Activated CD4-positive, alpha-beta T cell treated with anti-CD3 and anti-CD28 coated beads, Interleukin-2, Interleukin-4, amounts not matched to agents 100 ng/mL and 50 ng/mL, durations not matched to agents 16 hours and 8 hours (primary cell): Measurements from ENCODE around the gene CLCF1.

Source experiments
- DNase-seq: peaks from one replicate; pipeline ENCODE4 v3.0.0-alpha.2; 2020; ENCODE audit warnings: low spot score

Gene CLCF1

DNA sequence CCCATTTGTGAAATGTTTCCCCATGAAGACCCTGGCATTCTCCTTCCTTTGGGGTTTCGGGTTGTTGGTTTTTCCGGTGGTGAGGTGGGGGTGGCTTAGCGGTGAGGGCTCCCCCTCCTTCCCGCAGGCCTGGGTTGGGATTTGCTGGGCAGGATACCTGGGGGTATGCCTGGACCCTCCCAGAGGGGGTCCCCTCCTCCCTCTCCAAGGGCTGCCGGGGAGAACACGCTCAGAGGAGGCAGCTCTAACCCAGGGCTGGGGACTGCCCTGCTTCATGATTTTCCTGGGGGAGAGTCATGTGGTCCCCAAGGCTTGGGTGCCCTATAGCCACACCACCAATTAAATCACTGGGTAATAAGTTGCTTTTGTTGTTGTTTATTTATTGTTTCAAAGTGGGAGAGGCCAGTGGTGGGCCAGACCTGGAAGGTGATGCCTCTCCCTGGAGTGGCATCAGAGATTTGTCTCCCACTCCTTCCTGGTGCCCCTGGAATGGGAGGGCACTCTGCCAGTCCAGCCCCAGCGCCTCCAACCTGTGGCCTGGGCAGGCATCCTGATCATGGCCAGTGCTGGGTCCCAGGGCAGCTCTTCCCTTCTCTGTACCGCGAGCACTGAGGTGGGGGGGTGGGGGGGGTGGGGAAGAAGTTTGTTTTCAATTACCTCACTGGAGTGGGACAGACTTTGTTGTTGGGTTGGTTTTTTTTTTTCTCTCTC lies 1.3 kb upstream of the CLCF1 start:
- no peak for DNase-seq

DNA sequence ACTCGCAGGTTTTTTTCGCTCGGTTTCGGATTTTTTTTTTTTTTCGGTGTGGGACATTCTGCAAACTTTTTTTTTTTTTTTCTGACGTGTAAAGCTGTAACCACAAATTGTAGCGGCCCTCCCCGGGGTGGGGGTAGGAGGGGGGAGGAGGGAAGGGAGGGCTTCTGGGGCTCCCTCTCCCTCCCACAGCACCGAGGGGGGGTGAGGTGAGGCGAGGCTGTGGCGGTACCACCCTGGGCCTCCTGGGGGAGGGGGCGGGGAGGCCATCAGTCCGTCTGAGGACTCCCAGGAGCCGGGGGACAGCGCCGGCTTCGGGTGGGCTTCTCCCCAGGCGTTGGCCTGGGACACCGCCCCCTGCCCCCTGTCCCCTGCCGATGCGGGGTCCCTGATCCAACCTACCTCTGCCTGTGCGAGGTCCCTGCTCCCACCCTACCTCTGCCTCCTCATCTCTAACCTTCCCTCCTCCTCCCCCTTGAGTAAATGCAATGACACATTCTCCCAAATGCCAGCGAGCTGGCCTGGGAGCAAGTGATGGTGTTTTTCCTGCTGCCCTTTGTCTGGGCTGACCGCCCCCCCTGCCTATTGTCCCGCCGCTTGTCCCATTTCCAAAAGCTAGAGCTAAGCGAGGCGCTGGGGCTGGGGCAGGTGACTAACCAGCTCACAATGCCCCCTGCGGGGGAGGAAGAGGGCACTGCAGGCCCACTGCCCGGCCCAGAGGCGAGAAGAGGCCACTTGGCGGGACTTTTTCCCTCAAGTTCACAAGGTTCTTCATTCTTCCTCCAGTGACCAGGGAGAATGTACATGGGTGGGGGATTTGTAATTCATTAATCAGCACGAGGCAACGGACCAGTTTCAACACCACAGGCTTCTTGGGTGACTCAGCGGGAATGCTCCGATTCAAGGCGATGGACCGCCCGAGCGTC lies 511 bp upstream of the CLCF1 start:
- no peak for DNase-seq

DNA sequence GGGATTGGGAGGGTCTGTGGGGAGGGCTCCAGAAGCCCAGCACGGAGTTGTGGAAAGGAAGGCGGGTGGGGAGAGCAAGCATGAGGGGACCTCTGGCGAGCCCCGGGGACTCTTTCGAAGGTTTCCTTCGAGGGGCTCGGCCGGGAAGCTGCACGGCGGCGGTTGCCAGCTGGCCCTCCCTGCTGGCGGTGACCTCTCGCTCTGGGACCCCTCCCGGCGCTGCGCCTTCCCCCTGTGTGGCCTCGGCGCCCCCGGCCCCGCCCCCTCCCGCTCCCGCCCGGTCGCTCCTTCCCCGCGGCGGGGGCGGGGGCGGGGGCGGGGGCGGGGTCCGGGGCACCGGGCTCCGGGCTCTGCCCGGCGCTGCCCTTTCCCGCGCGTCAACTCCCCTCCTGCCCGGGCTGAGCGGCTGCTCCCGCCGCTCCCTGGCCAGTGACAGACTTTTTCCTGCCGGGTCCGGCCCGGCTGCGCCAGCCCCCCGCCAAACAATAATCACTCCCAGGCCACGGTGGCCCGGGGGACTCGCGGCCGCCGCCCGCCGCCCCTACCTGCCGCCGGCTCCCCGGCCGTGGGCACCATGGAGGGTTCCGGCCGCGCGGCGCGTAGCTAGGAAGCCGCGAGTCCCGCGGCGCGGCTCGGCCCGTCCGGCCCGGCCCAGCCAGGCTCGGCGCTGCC lies 941 bp downstream of the CLCF1 start:
- no peak for DNase-seq

DNA sequence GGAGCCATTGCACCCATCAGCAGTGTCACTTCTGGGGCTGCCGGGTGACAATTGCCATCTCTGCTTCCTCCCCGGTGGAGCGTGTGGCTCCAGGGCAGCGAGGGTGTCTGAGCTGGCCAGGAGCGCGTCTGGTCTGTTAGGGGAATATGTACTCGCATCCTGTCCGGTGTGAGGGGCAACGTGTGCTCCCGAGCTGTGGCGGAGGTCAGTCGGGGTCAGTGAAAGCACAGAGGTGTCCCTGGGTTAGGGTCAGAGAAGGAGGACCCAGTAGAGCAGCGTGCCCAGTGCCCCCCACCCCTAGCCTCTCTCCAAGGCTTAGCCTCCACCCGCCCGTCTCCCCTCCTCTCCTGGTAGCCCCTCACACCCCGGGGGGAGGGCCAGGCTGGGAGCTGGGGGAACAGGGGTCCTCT lies 1.5 kb downstream of the CLCF1 start:
- no peak for DNase-seq

DNA sequence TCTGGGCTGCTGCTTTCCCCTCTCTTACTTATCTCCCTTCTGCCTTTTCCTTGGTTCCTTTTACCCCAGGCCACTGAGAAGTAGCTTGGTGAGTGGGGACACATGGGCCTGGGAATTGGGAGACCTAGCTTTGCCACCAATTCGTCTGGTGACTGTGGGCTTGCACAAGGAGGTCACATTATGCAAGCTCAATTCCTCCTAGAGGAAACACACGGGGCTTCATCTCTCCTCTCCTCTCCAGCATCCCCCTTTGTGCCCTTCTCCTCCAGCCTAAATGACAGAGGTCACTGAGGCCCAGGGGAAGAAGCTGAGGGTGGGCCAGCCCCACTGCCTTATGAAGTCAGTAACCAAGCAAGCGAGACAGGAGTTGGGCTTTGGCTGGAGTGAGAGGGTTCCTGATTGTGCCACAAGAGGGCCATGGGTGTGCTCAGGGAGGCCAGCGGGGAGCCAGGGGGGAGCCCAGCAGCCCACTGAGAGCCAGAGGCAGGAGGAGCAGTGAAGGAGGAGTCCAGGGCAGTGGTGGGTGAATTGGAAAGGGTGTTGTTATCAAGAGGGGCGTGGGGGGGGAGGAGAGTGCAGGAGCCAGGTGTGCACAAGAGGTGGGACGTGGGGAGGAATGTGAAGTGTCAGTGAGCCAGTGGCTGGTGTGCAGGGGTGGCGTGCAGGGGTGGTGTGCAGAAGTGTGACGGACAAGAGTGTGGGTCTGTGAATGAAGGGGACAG lies 2.0 kb downstream of the CLCF1 start:
- no peak for DNase-seq

DNA sequence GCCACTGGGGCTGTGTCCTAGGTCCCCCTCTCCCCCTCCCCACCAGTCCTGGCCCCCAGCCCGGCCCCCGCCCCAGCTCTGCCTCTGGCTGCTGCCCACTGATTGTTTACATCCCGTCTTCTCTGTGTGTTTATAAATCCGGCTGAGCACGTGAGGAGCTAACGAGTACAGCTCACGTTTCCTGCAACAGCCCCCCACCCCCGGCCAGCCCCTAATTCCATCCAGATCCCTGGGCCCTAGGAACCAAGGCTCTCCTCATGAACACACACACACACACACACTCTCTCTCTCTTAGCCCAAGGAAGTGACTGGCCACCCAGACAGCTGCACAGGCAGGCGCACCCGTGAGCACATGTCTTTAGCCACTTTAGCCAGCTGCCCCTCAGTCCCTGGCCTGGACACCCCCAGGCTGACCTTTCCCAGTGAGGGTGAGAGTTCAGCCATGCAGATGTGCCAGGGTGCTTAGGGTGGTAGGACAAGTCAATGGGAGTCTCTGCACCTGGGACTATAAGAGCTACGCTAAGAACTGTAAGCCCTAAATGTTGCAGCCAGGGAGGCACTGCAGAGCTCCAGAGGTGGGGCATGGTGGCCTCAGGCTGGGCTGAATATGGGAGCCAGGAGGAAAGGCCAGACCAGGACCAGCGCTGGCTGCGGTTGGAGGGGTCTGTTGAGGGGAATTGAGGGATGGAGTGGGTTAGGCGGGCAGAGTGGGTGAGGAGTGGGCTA lies 2.9 kb downstream of the CLCF1 start:
- DNase-seq, result no peak

DNA sequence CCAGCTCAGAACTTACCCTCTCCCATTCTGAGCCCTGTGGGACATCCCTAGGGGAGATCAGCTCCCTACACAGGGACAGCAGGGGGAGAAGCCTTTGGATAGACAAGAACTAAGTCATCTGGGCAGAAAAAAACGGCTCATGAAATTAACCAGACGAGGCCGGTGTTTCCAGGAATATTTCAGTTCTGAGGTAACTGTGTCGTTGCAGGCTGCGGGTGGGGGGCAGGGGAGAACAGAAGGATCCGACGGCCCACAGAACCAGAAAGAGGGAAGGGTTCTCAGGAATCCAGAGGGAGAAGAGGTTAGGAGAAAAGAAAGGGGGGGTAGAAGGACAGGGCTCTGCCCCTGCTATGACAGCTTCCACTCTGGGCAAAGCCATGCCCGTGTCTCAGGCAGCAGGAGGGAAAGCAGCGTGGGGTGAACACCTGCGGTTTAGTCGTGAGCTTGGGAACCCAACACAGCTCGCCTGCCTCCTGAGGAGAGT lies 3.6 kb downstream of the CLCF1 start:
- no peak for DNase-seq

DNA sequence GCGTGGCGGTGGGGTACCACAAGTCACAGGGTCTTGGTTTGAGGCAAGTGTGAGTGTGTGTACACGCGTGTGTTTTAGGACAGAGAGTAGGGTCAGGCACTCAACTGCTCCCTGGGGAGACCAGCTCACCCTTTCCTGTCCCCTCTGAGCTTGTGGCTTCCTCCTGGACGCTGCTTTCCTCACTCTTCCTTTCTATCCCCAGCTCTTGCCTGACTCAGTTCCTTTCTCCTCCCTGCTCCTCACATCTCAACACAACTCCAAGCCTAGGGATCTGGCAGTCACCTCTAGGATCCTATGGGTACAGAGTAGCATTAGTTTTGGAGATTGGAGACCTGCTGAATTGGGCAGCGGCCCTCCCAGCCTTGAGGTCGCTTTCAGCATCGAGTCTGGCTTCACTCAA lies 4.1 kb downstream of the CLCF1 start:
- no peak for DNase-seq

DNA sequence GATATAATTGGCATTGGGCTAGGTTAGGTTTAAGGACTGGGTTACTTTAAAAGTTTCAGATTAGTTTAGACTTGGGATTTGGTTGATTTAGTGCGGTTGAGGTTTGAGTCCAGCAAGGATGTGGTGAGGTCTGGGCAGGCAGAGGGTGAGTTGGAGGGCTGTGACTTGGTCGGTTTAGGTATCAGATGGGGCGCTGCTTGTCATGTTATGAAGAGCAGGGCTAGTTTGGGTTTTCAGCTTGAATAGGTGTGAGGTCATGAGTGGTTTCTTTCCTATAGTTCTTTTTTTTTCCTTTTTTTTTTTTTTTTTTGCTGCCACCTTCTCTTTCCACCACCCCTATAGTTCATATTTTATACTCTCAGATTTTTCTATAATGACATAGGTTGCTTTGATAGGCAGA lies 4.8 kb downstream of the CLCF1 start:
- DNase-seq, result peak; percentile 58

DNA sequence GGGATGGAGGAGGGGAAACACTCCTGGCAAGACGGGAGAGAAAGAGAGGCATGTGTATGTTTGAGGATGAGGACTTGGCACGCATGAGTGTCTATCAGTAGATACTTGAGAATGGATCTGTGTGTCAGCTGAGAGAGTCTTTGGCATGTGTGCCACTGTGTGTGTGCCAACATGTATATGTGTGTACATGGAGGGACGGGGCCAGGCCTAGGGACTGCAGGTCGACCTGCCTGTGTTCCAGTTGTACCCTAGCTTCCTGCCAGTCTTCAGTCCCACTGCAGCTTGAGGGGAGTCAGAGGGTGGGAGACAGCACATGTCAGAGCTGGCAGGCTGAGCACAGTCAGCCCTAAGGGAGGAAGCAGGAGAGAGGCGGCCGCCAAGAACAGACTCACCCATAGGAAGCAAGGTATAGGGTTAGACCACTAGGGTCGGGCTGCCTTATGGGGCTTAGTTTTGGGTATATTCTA lies 5.6 kb downstream of the CLCF1 start:
- DNase-seq, result no peak

DNA sequence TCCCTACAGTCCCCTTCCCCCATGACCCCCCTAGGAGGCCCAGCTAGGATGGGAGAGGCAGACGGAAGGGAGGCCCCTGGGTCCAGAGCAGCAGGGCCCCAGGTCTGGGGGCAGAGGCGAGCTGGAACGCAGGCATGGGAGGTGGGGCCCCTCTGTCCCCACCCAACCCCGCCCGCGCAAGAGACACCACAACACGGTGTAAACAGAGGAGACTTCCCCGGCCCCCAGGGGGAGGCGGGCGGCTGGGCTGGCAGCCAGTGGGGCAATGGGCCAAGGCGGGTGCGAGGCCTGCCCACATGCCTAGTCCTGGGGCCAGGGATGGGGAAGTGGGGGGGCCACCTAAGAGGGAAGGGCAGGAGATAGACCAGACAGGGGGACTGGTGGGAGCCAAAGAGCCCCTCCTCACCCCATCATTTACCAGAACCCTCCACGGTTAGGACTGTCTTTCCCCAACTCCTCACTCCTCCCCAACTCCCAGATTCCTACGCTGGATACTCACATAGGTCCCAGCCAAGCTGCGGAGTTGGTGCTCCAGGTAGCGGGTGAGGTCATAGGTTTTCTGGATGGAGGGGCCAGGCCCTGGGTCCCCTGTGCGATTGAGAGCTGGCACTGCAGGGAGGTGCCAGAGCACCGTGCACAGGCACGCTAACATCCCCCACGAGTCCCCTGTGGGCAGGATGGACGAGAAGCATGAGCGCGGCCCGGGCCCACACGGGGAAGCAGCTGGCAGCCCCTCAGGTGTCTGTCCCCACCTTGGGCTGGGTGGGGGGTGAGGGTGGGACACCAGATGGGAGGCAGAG lies 6.2 kb downstream of the CLCF1 start:
- DNase-seq, result no peak

DNA sequence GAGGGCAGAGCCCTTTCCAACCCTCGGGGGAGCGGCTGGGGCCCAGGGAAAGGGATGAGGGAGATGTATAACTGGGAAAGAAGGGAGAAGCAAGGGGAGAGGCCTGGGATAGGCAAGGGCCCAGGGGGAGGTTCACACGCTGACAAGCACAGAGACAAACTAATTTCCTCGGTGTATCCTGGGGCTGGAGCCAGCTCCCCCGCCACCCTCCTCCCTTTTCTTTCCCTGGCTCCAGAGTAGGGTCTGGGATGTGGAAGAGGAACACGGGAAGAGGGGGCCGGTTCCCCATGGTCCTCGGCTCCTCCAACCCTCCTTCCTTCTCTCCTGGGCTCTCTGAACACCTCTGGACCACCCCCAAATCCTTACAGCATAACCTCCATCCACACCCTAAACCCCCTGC lies 6.9 kb downstream of the CLCF1 start:
- DNase-seq, result no peak

DNA sequence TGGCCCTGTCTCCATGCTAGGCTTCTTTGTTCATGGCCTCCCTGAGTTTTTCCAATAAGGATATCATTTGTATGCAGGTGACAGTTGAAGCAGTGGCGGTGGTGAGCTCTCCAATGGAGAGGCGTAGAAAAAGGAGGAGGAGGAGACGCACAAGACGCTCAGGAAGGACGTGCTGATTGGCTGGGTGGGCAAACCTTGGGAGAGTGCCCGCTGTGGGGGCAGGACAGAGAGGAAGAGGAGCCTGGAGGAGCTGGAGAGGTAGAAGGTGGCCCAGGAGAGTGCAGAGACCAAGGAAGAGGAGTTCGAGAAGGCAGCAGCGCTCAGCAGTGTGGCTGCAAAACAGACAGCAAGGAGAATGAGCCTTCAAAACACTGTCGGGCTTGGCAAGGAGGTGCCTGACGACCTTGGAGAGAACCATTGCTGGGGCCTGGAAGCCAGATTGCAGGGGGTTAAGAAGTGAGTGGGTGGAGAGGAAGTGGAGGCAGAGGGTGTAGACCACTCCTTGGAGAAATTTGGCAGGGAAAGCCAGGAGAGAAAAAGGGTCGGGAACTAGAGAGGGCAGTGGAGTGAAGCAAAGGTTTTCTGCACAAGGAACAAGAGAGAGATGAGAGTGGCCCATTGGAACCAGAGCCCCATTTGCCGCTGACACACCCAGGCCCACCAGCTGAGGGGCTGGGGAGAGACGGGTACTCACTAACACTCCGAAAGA lies 7.5 kb downstream of the CLCF1 start:
- no peak for DNase-seq

DNA sequence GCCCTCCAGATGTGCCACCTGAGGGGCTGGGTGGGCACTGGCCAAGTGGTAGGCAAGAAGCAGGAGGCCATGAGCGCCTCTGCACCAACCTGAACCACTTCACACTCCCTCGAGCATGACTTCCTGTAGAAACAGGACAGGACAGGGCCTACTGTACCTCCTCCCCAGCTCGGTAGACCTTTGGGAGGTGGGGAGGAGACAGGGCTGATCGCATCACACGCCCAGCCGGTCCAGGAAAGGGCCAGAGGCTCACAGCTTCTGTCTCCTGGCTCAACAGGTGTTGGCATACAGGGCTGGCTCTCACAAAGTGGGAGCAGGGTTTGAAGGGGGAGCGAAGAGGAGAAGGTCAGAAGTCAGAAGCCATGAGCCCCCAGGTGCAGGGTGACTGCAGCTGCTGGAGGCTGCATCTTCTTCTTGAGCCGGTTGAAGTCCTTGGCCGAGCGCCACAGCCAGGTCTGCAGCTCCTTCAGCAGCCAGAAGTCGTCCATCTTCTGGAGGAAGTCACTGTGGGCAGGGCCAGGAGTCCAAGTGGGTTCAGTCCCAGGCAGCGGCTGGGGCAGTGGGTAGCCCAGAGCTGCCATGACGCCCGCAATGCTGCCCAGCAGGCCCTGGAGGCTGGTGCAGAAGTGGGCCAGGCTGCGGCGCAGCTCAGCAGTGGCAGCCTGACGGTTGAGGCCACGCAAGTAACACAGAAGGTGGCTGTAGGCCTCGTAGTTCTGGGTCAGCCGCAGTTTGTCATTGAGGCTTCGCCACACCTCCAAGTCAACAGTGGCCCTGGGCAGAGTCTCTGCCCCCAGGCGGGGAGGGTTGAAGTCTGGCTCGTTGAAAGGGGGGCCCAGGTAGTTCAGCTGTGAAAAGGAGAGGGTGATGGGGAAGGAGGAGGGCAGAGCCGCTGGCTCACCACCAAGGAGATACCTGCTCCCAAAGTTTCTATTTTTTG lies 8.3 kb downstream of the CLCF1 start:
- no peak for DNase-seq

DNA sequence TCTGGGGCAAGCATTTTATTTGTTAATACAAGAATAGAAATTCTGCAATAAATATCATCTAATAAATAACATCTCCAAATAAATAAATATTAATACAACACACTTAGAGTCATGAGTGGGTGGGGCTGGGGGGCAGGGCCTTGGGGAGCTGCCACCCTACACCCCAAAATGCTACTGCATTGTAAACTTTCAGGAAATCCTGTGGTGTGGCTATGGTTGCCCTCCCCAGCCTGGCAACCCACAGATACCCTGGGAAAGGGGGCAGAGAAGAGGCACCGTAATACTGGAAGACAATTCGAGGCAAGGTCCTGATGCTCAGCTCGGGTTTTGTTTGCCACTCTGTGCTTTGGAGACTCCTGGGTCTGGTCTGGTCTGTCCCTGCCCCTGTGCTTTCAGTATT lies 9.2 kb downstream of the CLCF1 start:
- no peak for DNase-seq

DNA sequence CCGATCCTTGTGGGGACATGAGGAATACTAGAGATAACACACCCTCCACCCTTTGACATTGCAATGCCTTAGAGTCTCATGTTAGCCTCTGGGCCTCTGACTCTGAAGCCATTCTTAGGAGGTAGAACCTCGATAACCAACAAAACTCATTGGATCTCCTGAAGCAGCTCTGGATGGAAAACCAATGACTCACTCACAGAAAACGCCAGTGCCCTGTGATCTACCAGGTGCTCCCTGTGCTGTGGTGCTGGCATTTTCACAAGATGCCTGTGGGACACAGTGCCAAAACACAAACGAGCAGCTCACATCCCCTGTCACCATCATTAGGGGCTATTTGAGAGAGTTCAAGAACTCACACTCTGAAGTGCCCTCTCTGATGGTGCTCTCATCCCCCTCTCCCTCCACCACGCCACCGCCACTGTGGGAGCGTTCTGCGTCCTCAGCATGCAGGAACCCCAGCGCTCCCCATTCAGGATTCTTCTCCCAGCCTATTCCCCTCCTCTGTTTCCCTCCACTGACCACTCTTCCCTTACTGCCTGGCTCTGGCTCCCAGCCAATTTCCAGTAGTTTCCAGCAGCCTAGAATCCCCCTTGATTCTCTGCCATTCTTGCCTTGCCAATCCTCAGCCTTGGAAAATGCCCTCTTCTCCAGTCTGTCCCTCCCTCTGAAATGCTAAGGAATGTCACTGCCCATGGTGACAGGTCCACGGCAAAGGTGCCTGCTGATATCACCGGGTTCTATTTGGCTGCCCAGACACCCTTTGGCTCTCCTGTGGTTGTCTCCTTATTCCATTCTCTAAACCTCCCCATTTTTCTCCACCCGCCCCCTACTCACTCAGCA lies 15.3 kb downstream of the CLCF1 start:
- DNase-seq, result no peak

DNA sequence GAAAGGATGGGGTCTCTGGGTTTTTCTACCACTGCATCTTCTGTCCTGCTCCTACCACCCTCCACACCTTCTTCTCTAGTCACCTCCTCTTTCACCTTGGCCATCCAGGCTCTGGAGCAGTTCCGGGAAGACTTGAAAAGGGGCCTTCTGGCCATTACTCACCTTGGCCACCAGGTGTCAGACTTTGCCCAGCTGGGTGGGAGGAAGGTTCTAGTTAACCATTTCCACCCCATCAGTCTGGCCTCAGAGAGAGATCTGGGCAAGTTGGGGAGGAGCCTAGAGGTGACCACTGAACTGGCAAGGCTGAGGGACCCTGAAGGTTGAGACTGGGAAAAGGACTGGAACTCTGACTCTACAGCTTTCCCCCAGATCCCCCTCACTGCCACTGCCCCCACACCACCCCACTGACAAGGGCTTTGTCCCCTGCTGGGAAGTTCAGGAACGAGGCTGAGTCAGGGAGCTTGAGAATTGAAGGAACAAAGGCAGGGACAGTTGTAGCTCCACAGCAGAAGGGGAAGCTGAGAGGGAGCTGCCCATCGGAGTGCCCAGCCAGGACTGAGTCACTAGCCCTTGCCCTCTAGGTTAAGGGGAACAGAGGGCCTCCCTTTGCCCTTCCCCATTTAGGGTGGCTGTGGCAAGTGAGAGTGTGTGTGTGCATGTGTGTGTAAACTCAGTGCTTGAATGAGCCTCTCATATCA lies 16.4 kb downstream of the CLCF1 start:
- DNase-seq, result peak; percentile 82
